Keratinocyte (primary cell): ENCODE data around the gene WFIKKN1.

Source experiments
- EZH2 ChIP-seq: IDR thresholded peaks from one replicate; pipeline ENCODE4 v1.6.1; 2012; ENCODE audit warnings: inconsistent platforms, mild to moderate bottlenecking, low read length, moderate library complexity
- TF ChIP-seq, protein P1 (sequence below), 3 experiments: IDR thresholded peaks in 1 of 3; conservative IDR thresholded peaks in 1 of 3; optimal IDR thresholded peaks in 1 of 3; 2 replicates in 2 of 3; 3 replicates in 1 of 3; pipeline versions ENCODE3 to v1.5.1; 2011; ENCODE audit warnings: low read length in 3 of 3, mild to moderate bottlenecking in 3 of 3, moderate library complexity in 2 of 3, control low read depth in 1 of 3, inconsistent platforms in 1 of 3; ENCODE audit not compliant: insufficient read depth in 2 of 3; ENCODE audit errors: extremely low read depth in 1 of 3

DNA sequence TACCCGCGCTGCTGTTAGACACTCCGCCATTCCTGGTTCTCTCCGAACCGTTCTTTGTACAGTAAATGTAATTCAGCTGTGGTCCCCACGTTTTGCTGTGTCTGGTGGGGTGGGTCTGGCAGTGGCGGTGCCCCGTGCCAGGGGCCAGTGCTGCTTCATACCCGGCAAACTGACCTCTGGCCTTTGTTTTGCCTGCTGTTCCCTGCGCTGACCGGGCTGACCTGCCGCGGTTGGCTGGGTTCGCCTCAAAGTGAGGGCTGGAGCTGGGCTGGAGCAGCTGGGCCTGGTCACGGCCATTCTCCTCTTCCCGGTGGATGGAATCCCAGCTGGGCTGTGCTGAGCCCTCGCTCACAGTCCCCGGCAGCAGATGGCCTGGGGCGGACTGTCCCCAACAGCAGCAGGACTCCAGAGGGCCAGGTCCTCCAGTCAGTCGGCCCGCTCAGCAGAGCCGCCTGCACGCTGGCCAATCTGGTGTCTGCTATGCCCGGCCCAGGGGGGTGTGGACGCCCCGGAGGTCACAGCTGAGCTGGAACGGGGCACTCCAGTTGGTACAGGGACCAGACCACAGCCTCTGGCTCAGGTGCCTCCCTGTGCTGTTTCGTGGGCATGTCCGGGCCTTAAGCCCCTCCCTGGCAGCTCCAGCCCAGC is 1.5 kb upstream of the WFIKKN1 start:
- TF ChIP-seq, protein P1, sequence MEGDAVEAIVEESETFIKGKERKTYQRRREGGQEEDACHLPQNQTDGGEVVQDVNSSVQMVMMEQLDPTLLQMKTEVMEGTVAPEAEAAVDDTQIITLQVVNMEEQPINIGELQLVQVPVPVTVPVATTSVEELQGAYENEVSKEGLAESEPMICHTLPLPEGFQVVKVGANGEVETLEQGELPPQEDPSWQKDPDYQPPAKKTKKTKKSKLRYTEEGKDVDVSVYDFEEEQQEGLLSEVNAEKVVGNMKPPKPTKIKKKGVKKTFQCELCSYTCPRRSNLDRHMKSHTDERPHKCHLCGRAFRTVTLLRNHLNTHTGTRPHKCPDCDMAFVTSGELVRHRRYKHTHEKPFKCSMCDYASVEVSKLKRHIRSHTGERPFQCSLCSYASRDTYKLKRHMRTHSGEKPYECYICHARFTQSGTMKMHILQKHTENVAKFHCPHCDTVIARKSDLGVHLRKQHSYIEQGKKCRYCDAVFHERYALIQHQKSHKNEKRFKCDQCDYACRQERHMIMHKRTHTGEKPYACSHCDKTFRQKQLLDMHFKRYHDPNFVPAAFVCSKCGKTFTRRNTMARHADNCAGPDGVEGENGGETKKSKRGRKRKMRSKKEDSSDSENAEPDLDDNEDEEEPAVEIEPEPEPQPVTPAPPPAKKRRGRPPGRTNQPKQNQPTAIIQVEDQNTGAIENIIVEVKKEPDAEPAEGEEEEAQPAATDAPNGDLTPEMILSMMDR (optimal IDR thresholded peaks at IDR 0.05 in 1 of 3, IDR thresholded peaks at IDR 0.05 in 1 of 3, conservative IDR thresholded peaks at IDR 0.05 in 1 of 3; ENCODE audit: extremely low read depth in 1 of 3, insufficient read depth in 2 of 3, low read length in 3 of 3), result no peak
- TF ChIP-seq EZH2, result no peak
